GM12878 (cell line): ENCODE data around the gene ASB8. TPM values are rescaled to one million over a fixed set of nuclear protein-coding genes. Genes with fewer than 3 reads are reported as not detected.

Source experiments
- BCLAF1 ChIP-seq: fragments of 450-650 bp; IDR thresholded peaks from 2 replicates; pipeline ENCODE4 v1.6.1; 2017; ENCODE audit warnings: antibody characterized with exemption, mild to moderate bottlenecking, moderate library complexity
- ESRRA ChIP-seq: IDR thresholded peaks from 2 replicates; pipeline ENCODE4 v1.6.1; 2012; ENCODE audit warnings: mild to moderate bottlenecking, low read length, improper control_type of control experiment
- JUNB ChIP-seq: IDR thresholded peaks from 2 replicates; pipeline ENCODE4 v1.6.1; 2016; ENCODE audit warnings: antibody characterized with exemption, mild to moderate bottlenecking
- KAT2A ChIP-seq: conservative IDR thresholded peaks from 2 replicates; pipeline ENCODE4 v1.6.1; 2011; ENCODE audit warnings: low read depth, low read length; ENCODE audit not compliant: control insufficient read depth
- NR2C1 ChIP-seq: fragments of 450-650 bp; IDR thresholded peaks from 2 replicates; pipeline ENCODE4 v1.6.1; 2017; ENCODE audit warnings: antibody characterized with exemption, mild to moderate bottlenecking, moderate library complexity
- polyA plus RNA-seq, 11 experiments: library from polyadenylated mRNA; depleted of rRNA in 4 of 11; unstranded in 6 of 11; stranded (reverse) in 5 of 11; fragments of >200 nt; fragmentation: Nextera tagmentation in 4 of 11; fragmentation: Illumina TruSeq in 1 of 11; extraction: Ambion mirVana in 4 of 11; extraction: Trizol in 1 of 11; gene quantifications; 1 replicate in 1 of 11; 2 replicates in 10 of 11; pipeline versions ENCODE4 v1.2.1 to v1.2.3, GENCODE V29; 2011 to 2016; ENCODE audit warnings: inconsistent platforms in 2 of 11, missing spikeins in 2 of 11, low read depth in 1 of 11
- total RNA-seq, 4 experiments: library from RNA; depleted of rRNA in 3 of 4; stranded (reverse); fragments of >200 nt in 3 of 4; fragmentation: Illumina TruSeq in 1 of 4; extraction: Trizol in 1 of 4; gene quantifications; 2 replicates each; pipeline versions ENCODE4 v1.2.1 to v1.2.3, GENCODE V29; 2013 to 2021
- TF ChIP-seq, protein P1 (sequence below): fragments of 150-350 bp; IDR thresholded peaks from 2 replicates; pipeline ENCODE4 v1.6.1; 2016; ENCODE audit warnings: low read depth, low read length
- TF ChIP-seq, protein P2 (sequence below): fragments of 450-650 bp; IDR thresholded peaks from 2 replicates; pipeline ENCODE4 v1.6.1; 2017; ENCODE audit warnings: mild to moderate bottlenecking

ASB8 gene
- total and polyA plus RNA-seq, 10 of the 15 experiments (the other 5 are each of a cell fraction or from before 2014, with no cell fraction given): 23.7 to 48.0 (median 29.1) TPM

GRCh38 chr12:48110691-48111311 is 46.5 kb downstream of the ASB8 start (continued):
- TF ChIP-seq, protein P1, sequence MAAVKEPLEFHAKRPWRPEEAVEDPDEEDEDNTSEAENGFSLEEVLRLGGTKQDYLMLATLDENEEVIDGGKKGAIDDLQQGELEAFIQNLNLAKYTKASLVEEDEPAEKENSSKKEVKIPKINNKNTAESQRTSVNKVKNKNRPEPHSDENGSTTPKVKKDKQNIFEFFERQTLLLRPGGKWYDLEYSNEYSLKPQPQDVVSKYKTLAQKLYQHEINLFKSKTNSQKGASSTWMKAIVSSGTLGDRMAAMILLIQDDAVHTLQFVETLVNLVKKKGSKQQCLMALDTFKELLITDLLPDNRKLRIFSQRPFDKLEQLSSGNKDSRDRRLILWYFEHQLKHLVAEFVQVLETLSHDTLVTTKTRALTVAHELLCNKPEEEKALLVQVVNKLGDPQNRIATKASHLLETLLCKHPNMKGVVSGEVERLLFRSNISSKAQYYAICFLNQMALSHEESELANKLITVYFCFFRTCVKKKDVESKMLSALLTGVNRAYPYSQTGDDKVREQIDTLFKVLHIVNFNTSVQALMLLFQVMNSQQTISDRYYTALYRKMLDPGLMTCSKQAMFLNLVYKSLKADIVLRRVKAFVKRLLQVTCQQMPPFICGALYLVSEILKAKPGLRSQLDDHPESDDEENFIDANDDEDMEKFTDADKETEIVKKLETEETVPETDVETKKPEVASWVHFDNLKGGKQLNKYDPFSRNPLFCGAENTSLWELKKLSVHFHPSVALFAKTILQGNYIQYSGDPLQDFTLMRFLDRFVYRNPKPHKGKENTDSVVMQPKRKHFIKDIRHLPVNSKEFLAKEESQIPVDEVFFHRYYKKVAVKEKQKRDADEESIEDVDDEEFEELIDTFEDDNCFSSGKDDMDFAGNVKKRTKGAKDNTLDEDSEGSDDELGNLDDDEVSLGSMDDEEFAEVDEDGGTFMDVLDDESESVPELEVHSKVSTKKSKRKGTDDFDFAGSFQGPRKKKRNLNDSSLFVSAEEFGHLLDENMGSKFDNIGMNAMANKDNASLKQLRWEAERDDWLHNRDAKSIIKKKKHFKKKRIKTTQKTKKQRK: no peak
- no peak for TF ChIP-seq NR2C1
- TF ChIP-seq, protein P2, sequence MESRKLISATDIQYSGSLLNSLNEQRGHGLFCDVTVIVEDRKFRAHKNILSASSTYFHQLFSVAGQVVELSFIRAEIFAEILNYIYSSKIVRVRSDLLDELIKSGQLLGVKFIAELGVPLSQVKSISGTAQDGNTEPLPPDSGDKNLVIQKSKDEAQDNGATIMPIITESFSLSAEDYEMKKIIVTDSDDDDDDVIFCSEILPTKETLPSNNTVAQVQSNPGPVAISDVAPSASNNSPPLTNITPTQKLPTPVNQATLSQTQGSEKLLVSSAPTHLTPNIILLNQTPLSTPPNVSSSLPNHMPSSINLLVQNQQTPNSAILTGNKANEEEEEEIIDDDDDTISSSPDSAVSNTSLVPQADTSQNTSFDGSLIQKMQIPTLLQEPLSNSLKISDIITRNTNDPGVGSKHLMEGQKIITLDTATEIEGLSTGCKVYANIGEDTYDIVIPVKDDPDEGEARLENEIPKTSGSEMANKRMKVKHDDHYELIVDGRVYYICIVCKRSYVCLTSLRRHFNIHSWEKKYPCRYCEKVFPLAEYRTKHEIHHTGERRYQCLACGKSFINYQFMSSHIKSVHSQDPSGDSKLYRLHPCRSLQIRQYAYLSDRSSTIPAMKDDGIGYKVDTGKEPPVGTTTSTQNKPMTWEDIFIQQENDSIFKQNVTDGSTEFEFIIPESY: no peak
- no peak for TF ChIP-seq BCLAF1
- TF ChIP-seq ESRRA: no peak
- no peak for TF ChIP-seq JUNB
- no peak for TF ChIP-seq KAT2A
- TF ChIP-seq, all 136 proteins: peak for 0
